MM.1S (cell line): ENCODE results near the gene SRSF6.

Experiments used
- CTCF ChIP-seq: fragments of 300-600 bp; sonication (generic); IDR thresholded peaks from 2 replicates; pipeline ENCODE4 v1.5.1; 2016; ENCODE audit warnings: antibody characterized with exemption, low read length, mixed read lengths
- EZH2 ChIP-seq: fragments of 300-600 bp; sonication (generic); optimal IDR thresholded peaks from 2 replicates; pipeline ENCODE3; 2017; ENCODE audit warnings: low read depth, mild to moderate bottlenecking, antibody characterized with exemption, low read length, mixed read lengths

- TF ChIP-seq CTCF (no peak), EZH2 (no peak)
Observed at GRCh38 chr20:43461894-43462659, 4.4 kb downstream of the SRSF6 start.
